Ramos (cell line): ENCODE results near the gene ANKRD36C.
"Not testable (repeated sequence)": the region's sequence is repeated elsewhere in the genome, so short reads cannot be mapped to it uniquely, and the experiment has no call there.

ENCODE experiments used
- in situ Hi-C: fragments of 300-500 bp; cut with MboI; formaldehyde crosslinking; loops from one replicate; pipeline ENCODE4 v1.14.3; 2022; ENCODE audit warnings: low sequenced_read_pairs; ENCODE audit not compliant: unreplicated experiment

Gene ANKRD36C

DNA sequence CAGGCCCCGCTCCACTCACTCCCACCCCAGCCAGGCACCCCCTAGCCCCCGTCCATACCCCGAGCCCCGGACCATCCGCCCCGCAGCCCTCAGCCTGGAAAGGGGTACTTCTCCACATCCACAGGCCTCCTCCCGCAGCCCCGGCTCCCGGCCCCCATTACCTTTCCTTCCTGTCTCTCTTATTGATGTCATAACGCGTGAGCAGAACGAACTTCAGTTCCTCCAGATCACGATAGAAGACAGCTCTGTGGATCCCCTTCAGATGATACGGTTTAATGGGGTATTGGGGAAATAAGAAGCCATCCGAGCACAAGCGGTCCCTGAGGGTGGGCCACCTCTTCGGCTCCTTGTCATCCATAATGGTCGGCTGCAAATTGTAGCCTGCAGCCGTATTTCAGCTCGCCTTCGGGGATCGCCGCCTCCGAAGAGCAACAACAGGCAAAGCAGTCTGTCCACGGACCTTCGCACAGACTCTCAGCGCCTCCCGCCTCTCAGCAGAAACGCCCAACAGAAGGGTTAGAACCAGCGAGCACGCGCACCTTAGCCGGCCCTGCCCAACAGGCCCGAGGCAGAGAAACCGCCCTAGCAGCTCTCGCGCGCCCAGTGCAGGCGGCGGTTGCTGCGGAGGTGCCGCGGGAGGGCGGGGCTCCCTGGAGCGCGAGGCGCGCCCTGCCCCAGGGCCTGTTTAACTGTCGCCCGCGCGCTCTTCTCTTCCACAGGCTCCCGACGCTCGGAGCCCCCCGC, at the start of gene ANKRD36C:
TSS of gene ANKRD36C (minus strand) at position 474 of the 744 bp plus-strand sequence. CDS start at position 358, 116 bp downstream.
- in situ Hi-C loops: not testable (repeated sequence)

DNA sequence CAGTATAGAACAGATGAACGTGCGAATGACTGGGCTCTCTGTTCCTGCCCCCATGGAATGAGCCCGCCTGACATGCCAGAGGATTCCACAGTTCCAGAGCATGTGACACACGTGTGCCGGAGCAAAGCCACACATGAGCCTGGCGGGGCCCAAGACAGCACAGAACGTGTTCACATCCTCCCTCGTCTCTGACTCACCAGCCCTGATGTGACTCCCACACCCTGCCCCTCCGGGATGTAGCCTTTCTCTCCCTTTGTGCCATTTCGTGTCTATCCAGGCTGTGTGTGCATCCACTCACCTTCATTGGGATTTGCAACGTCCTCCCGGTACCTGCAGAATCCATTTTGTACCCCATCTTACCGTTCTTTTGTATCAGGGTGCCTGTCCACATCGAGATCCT, 43.9 kb upstream of the ANKRD36C start:
- in situ Hi-C loops: not testable (repeated sequence)

DNA sequence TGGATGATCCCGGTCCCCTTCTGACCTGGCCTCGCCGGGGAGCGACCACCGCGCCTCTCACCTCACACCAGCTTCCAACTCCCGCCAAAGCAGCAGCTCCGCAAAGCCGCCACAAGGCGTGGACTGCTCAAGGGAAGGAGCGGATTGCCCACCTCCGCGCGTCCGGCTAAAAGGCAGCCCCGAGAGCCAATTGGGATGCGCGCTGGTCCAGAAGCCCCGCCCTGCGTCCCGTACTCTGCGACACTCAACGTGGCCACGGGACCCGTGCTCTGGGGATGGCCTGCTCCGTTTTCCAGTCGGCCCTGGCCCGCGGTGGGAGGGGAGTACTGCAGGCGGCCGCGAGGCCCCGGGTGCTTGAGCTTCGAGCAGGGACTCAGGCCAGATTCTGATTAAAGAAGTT, 43.2 kb upstream of the ANKRD36C start, which contains the start of gene GPAT2:
TSS of gene GPAT2 (minus strand) at position 125 of the 400 bp plus-strand sequence. CDS start 2,557 bp downstream, outside the sequence.
- in situ Hi-C loops: not testable (repeated sequence)

DNA sequence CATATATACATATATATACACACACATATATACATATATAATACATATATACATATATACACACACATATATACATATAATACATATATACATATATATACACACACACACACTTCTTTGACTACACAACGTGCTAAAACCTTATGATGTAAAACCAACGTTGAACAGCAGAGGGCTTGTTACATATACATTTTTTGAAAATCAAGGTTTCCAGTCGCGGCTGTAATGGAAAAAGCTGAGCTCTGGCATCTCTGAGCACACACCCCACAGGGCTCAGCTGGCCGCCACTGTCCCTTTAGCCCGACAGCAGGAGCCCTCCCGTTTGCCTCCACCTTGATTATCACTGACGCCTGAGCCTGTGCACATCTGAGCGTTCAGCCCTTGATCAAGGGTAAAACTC, 42.4 kb upstream of the ANKRD36C start:
- in situ Hi-C loops: not testable (repeated sequence)

DNA sequence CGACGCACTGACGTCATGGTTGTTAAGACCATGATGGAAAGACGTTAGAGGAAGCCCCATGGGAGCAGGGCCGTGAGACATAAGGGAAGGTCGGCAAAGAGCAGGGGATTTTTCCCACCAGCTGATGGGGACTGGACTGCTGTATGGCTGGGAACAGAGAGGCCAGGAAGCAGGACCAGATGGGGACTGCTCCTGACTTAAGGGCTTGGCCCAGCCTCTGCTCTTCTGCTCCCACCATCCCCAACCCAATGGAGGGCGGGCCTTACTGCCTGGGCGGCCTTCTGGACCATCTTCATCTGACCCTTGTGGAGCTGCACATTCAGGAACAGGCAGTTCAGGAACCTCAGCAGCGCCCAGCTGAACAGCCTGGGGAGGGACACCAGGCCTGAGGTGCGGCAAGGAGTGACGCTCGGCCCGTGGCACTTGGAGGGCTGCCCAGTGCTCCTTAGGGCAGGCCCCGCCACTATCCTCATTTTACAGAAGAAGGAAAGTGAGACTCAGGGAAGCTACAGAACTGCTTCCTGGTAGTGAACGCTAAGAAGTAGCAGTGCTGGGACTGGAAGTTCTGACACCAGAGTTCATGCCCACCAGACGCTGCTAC, 36.2 kb upstream of the ANKRD36C start:
- in situ Hi-C loops: not testable (repeated sequence)

DNA sequence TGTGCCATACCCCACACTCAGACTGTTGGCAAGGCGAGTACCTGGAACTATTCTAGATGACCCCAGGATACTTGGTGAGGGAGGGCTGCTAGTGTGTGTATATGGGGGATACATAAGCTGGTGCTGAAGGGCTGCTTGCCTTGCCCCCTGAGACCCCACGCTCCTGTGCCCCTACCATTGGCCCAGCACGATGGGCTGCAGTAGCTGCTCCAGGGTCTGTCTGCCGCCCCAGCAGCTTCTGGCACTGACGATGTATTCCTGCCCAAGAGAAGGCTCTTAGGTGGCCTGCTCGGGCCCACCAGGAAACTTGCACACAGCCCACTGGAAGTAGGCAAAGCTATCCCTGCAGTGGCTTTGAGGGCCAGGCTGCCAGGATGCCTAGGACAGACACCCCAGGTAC, 34.1 kb upstream of the ANKRD36C start:
- in situ Hi-C loops: not testable (repeated sequence)

DNA sequence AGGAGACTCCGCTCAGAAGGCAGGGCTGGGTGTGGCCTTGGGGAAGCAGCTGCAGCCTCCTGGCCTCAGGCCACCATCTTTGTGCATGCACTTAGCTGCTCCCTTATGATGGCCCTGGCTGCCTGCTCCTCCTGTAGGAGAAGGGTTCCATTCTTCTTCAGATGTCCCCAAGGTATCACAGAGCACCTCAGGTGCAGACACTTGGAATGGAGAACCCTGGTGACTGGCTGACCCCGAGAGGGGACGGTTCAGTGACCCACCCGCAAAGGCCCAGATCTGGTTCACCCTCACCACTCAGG, 33.5 kb upstream of the ANKRD36C start:
- in situ Hi-C loops: no loop called here

DNA sequence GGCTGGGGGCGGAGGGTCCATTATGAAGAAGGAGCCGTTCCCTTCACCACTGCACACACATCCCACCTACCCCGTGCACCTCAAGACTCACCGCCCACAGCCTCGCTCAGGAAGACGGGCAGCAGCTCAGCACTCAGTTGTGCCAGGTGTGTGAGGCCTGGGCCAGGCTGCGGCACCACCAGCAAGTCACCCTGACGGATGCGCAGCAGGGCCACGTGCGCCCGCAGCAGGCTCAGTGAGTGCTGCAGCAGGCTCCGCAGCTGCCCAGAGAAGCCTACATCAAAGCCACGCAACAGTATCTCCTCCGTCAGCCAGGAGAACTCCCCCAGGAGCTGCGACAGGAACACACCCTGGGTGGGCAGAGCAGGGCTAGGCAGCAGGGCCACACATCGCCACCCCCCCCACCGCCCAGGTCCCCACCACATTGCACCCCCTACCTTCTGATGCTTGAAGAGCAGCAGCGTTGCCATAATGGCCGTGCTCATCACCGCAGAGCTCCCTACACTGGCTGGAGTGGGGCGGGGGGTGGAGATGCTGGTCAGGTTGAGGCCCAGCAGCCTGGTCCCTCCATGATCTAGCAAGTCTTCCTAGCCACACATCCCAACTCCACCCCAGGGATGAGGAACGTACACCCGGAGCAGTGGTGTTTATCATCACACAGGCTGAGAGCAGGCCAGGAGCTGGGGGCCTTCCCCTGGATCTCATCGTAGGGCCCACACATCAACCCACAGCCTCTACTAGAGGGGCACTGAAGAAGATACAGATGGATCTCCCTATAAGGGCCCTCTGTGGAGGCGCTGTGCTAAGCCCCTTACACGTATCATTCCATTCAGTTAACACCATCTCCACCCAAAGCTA, 32.9 kb upstream of the ANKRD36C start:
- in situ Hi-C loops: loop anchor here (25.0 kb wide), 1 partner anchor 88 kb away; the partner anchor contains the start of gene ADRA2B

DNA sequence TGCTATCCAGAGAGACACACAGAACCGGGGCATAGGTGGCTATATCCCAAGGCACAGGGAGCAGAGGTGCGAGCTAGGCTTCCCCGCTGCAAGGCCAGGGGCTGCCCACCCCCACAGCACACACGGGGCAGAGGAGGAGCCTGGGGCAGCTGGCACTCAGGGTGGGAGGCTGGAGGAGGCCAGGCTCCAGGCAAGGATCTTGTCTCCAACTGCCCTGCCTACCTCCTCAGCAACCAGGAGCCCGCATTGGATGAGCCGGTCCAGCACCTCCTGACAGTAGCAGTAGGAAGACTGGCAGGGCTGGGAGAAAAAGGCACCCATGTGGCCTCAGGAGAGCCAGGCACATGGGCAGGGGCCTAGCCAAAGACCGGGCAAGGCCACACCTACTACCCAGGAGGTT, 32.1 kb upstream of the ANKRD36C start:
- in situ Hi-C loops: loop anchor here (25.0 kb wide), 1 partner anchor 89 kb away; the partner anchor contains the start of gene ADRA2B

DNA sequence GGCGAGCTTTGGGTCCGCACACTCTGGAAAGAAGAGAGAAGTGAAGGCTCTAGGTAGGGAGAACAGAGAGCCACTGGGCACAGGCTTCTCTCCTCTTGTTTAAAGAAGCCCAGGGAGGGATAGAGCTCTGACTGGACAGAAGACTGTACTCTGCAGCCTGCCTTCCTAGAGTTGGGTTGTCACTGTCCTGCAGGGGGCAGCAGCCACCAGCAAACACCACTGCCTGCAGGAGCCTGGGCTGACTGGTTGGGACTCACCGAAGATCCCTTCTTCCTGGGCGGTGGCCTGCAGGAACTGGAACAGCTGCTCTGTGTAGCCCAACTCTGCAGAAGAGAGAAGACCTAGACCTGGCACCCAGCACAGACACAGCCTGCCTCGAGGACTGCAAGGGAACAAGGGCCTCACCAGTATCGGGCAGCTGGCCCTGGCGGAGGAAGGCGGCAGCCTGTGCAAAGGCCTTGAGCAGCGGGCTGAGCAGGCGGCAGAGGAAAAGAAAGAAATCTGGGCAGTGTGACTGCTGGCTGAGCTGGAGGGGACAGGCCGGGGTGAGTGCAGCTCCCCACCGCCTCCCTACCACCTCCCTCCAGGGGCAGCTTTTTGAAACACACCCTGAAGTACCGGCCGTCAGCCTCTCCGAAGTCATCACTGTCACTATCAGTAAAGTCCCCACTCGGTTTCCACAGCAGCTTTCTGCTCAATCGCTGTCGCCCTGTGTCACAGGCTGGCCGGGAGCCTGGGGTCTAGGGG, 31.2 kb upstream of the ANKRD36C start:
- in situ Hi-C loops: loop anchor here (25.0 kb wide), 1 partner anchor 89 kb away; the partner anchor contains the start of gene ADRA2B

DNA sequence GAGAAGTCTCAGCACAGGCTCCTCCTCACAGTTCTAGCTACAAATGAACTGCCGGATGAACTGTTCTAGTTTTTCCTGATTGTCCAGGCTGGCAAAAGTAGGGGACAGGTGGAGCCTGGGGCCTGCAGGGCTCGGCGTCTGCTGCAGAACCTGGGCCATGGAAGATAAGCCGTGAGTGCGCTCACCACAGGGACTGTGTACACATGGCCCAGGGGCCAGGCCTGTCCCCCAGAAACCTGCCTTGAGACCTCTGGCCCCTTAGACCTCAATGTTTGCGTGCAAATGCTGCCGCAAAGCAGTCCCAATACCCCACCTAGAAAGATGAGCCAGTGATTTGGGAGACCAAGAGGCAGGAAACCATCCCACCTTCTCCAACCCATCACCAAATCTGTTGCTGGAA, 30.5 kb upstream of the ANKRD36C start:
- in situ Hi-C loops: loop anchor here (25.0 kb wide), 1 partner anchor 90 kb away; the partner anchor contains the start of gene ADRA2B

DNA sequence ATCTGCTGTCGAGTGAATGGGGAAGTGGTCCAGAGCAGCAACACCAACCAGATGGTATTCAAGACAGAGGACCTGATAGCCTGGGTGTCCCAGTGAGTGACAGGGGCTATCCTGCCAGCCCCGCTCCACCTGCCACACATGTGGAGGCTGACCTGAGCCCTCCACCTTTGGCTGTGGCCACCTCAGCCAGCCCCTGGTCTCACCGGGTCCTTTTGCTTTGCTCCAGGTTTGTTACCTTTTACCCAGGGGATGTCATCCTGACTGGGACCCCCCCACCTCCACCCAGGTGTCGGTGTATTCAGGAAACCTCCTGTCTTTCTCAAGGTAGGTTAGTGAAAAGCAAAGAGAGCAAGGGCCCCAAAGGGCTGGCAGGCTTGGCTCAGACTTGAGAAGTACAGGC, 29.5 kb upstream of the ANKRD36C start:
- in situ Hi-C loops: loop anchor here (25.0 kb wide), 1 partner anchor 91 kb away; the partner anchor contains the start of gene ADRA2B

DNA sequence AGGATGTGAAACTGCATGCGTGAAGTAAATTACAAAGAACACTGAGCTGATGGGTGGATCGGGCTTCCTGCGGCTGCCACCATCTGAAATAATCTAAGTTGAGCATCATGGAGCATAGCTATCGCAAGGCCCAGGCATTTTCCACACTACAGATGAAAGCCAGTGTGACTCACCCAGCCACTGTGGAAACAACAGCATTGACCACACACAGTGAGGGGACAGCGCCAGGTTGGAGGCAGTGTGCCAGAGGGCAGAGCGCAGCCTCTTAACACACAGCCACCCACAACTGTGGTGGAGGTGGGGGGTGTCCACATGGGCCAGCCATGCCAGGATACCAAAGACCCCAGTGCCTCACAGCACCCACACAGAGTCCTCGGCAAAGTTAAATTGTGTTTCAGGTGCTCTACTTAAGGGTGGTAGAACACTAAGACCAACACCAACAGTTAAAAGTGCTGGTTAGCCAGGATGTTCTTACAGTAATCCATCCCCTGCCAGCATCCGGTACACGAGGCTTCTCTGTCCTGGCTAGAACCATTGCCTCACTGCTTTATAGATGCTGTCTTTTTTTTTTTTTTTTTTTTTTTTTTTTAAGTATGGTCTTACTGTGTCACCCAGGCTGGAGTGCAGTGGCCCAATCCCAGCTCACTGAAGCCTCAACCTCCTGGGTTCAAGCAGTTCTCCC, 28.4 kb upstream of the ANKRD36C start:
- in situ Hi-C loops: loop anchor here (25.0 kb wide), 1 partner anchor 92 kb away; the partner anchor contains the start of gene ADRA2B

DNA sequence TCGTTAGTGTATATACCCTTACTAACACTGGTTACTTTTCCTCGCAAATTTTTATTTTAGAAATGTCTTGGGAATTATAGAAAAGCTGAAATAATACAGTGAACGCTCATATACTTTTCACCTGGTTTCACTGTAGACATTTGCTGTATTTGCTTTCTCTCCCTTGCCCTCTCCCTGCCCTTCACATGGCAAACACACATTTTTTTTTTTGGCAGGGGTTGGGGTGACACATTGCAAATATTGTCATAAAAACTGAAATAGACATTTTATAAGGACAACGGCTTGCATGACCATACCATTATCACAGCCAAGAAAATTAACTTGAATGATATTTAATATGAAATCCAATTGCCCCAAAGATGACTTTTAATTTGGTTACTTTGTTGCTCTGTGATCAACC, 24.7 kb upstream of the ANKRD36C start:
- in situ Hi-C loops: loop anchor here (25.0 kb wide), 1 partner anchor 96 kb away; the partner anchor contains the start of gene ADRA2B

DNA sequence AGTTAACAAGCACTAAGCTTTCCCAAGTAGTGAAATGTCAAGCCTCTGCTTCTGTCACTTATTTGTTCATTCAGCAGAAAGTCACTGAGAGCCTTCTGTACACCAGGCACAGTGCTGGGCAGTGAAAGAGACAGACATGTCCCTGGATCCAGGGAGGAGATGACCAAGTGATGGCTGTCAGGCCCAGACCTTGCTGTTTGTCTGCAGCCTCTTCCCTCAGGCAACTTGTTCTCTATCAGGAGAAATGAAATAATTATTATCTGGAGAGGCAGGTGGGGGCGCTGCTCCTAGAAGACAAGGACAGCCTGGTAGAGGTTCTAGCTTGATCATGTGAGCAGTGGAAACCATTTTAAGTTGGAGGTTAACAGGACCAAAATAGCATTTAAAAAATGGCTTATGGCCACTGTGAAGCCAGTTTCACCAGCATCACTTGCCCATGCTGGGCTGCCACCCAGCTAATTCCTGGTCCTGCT, 21.2 kb upstream of the ANKRD36C start:
- in situ Hi-C loops: loop anchor here (25.0 kb wide), 1 partner anchor 99 kb away; the partner anchor contains the start of gene ADRA2B

DNA sequence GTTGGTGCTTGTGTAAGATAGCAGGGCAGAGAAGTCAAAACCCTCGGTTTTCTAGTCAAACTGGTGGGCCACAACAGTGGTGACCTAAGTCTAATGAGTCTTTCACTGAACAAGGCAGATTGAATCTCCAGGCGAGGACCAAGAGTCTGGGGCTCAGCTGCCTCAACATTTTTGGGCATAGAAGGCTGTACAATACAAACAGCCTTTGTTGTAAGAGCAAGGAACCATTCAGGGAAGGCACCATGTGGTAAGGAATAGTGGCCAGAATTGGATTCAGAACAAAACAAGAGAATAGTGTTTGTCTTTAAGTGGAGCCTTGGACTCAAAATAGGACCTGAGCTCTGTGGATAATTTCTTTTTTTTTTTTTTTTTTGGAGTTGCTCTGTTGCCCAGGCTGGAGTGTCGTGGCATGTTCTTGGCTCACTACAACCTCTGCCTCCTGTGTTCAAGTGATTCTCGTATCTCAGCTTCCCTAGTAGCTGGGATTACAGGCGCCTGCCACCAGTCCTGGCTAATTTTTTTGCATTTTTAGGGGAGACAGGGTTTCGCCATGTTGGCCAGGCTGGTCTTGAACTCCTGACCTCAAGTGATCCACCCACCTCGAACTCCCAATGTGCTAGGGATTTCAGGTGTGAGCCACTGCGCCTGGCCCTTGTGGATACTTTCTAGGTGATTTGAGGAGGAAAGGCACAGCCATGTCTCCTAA, 20.6 kb upstream of the ANKRD36C start:
- in situ Hi-C loops: loop anchor here (25.0 kb wide), 1 partner anchor 100 kb away; the partner anchor contains the start of gene ADRA2B

DNA sequence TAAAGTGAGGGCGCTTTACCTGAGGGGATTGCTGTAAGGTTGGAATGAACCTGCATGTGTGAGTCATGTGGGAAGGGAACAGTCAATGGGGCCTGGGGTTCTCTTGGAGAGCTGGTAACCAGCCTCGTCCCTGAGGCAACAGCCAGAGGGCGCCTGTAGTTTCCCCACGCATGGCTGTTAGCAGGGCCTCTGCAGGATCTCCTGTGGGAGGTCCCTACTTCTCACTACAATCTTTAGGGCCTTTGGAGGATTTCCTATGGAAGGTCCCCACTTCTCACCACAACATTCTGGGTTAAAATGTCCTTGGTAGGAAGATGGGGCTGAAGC, 19.5 kb upstream of the ANKRD36C start:
- in situ Hi-C loops: loop anchor here (25.0 kb wide), 1 partner anchor 101 kb away; the partner anchor contains the start of gene ADRA2B
